Ovary (tissue), 9 donors: ENCODE measurements around the gene IQSEC3. TPM values are rescaled to one million over a fixed set of nuclear protein-coding genes. Genes with fewer than 3 reads are reported as not detected.

ENCODE experiments used
- DNase-seq, 5 donors: peaks; one replicate each; pipeline ENCODE4 v3.0.0-alpha.2; 2019 to 2020
- H3K27ac ChIP-seq, 2 donors: fragments of 200-600 bp; one replicate each; pipeline versions ENCODE4 v1.5.1 to v1.8.0; 2019 to 2022
- H3K27me3 ChIP-seq: fragments of 200-600 bp; one replicate; pipeline ENCODE4 v1.8.0; 2022
- H3K36me3 ChIP-seq: fragments of 200-600 bp; sonication (generic); one replicate; pipeline ENCODE4 v1.5.1; 2019
- H3K4me1 ChIP-seq: one replicate; pipeline ENCODE4 v1.8.1; 2013; ENCODE audit warnings: mild to moderate bottlenecking, moderate library complexity; ENCODE audit not compliant: insufficient read depth
- H3K4me3 ChIP-seq: fragments of 200-600 bp; sonication (generic); one replicate; pipeline ENCODE4 v1.5.1; 2017
- H3K9me3 ChIP-seq, 2 donors: fragments of 200-600 bp in 1 of 2; sonication (generic) in 1 of 2; one replicate each; pipeline versions ENCODE4 v1.5.1 to v1.8.1; 2013 to 2019; ENCODE audit warnings: mild to moderate bottlenecking in 1 of 2, moderate library complexity in 1 of 2
- EP300 ChIP-seq: sonication (generic); formaldehyde crosslinking; IDR thresholded peaks from one replicate; pipeline ENCODE4 v1.6.1; 2017; ENCODE audit warnings: antibody characterized with exemption
- POLR2A ChIP-seq: fragments of 450-650 bp; IDR thresholded peaks from one replicate; pipeline ENCODE4 v1.6.1; 2017; ENCODE audit warnings: antibody characterized with exemption, mild to moderate bottlenecking, moderate library complexity
- WGBS, 3 donors: extraction: QIAGEN DNeasy Blood & Tissue Kit in 1 of 3; methylation state at CpG; one replicate each; pipeline versions ENCODE4 v1.1.5 to v1.1.7; 2013 to 2017; 5-methylcytosine and 5-hydroxymethylcytosine counted together
- intact Hi-C, 4 donors: fragments of 100-400 bp; cut with DNase I; formaldehyde crosslinking; loops; one replicate each; pipeline versions ENCODE4 v1.11.0 to v1.15.1; 2022 to 2023
- polyA plus RNA-seq, 2 donors: library from polyadenylated mRNA; stranded (reverse); fragments of 200-250 nt in 1 of 2; fragments of 350-450 nt in 1 of 2; fragmentation: Illumina TruSeq in 1 of 2; extraction: RNeasy Lipid Tissue Mini Kit (QIAGEN cat#74804) in 1 of 2; gene quantifications; one replicate each; pipeline ENCODE4 v1.2.3, GENCODE V29; 2013 to 2014
- total RNA-seq, 7 donors: library from RNA; depleted of rRNA in 2 of 7; stranded (reverse); fragments of >200 nt in 2 of 7; fragmentation: NEBNext Ultra II Directional in 3 of 7; extraction: Animal tissue kit (Norgen Biotek cat#: 25700) in 3 of 7; gene quantifications; one replicate each; pipeline versions ENCODE4 v1.1.0 to v1.2.4, GENCODE V29; 2016 to 2023
- TF ChIP-seq, protein P1 (sequence below), 3 donors: fragments of 450-650 bp in 2 of 3; fragments of 200-600 bp in 1 of 3; IDR thresholded peaks; one replicate each; pipeline versions ENCODE4 v1.5.1 to v1.8.0; 2016 to 2022; ENCODE audit warnings: antibody characterized with exemption in 3 of 3, mild to moderate bottlenecking in 1 of 3
- donor health status: DM: no; HTN: no; CAD: no; lungs with moderate emphysema.
- donor health status: DM: no; HTN: no; CAD: no.
- donor health status: Bipolar disorder and iron deficiency.
- donor health status: DM: yes; HTN: yes; CAD: no.
- donor health status: DM: no; HTN: no; CAD: no.
- donor health status: DM: yes; HTN: yes; CAD: no.

Gene IQSEC3
- total and polyA plus RNA-seq, 9 donors: 0.88 to 10.0 (median 3.0) TPM

DNA sequence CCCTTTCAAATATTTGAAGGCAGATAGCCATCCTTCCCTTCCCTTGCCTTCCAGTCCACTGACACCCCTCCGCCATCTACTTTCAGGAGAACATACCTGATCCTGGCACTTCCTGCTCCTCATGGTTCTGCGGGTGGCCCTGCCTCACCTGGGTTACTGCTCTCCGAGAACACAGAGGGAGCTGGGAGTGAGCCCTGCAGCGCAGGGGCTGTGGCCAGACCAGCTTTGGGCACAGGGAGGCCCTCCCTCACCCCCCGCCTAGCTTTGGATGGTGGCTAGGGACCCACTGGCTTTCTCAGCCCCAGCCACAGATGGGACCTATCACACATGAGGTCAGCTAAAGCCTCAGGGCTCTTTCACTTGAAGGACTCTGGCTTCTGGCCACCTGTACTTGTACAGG lies 12.4 kb downstream of the IQSEC3 start:
- Histone ChIP-seq H3K36me3 (no peaks in the 10 kb centered on the region), H3K27me3 (no peaks in the 10 kb centered on the region), H3K27ac (no peak overlapping the region), H3K4me3 (no peak overlapping the region), H3K4me1 (no peaks in the 10 kb centered on the region), H3K9me3 (no peaks in the 10 kb centered on the region)
- DNase-seq: no peak
- intact Hi-C loops: no loop called here
- TF ChIP-seq POLR2A (no peak), EP300 (no peak)
- TF ChIP-seq, protein P1, sequence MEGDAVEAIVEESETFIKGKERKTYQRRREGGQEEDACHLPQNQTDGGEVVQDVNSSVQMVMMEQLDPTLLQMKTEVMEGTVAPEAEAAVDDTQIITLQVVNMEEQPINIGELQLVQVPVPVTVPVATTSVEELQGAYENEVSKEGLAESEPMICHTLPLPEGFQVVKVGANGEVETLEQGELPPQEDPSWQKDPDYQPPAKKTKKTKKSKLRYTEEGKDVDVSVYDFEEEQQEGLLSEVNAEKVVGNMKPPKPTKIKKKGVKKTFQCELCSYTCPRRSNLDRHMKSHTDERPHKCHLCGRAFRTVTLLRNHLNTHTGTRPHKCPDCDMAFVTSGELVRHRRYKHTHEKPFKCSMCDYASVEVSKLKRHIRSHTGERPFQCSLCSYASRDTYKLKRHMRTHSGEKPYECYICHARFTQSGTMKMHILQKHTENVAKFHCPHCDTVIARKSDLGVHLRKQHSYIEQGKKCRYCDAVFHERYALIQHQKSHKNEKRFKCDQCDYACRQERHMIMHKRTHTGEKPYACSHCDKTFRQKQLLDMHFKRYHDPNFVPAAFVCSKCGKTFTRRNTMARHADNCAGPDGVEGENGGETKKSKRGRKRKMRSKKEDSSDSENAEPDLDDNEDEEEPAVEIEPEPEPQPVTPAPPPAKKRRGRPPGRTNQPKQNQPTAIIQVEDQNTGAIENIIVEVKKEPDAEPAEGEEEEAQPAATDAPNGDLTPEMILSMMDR (IDR thresholded peaks at IDR 0.05): no peak
- 89 to 92% (median 91%) methylated on average over 5 of the region's 5 CpGs for WGBS, 3 donors

DNA sequence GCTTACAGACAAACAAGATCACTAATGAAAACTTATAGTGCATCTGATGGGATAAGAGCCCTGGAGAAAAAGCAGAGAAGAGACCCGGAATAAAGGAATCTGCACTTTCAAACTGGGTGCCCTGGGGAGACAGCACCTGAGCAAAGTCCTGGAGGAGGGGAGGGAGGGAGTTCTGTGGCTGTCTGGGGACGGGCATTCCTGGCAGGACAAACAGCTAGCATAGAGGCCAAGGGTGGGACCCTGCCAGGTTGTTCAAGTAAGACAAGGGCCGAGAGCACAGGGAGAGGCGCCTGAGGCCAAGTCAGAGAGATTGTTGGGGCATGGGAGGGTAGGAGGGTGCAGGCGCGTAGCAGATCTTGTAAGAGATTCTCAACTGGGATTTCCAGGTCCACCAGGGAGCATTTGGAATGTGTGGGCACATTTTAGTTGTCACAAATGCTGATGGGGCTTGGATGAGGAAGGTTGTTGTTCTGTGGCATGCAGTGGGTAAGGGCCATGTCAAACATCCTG lies 14.2 kb downstream of the IQSEC3 start:
- TF ChIP-seq EP300: no peak
- TF ChIP-seq, protein P1 (IDR thresholded peaks at IDR 0.05): no peak
- TF ChIP-seq POLR2A: no peak
- intact Hi-C loops: no loop called here
- no peak for DNase-seq
- H3K27ac ChIP-seq: no peak overlapping the region
- no peaks in the 10 kb centered on the region for H3K27me3 ChIP-seq
- WGBS, 3 donors: 68 to 82% (median 73%) methylated on average over 6 of the region's 6 CpGs
- no peaks in the 10 kb centered on the region for H3K4me1 ChIP-seq
- no peak overlapping the region for H3K4me3 ChIP-seq
- H3K9me3 ChIP-seq: no peaks in the 10 kb centered on the region
- no peaks in the 10 kb centered on the region for H3K36me3 ChIP-seq

DNA sequence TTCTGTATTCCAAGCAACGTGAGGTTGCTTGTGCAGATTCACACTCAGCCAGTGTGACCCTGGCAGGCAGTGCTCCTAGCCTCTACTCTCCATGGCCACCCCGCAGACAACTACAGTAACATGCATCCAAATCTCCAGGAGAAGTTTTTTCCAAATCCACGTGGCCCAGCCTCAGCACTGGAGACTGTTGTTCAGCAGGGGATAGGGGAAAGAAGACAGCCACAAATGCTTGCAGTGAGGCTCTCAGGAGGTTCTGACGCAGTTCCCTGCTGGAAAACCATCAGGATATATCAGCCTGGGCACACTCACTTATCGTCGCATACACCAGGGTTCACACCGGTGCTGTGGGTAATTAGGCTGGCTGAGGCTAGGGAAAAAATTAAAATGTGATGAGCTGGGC lies 16.2 kb downstream of the IQSEC3 start:
- Histone ChIP-seq H3K27me3 (no peaks in the 10 kb centered on the region), H3K9me3 (no peaks in the 10 kb centered on the region), H3K4me3 (no peak overlapping the region), H3K4me1 (no peaks in the 10 kb centered on the region), H3K27ac (no peak overlapping the region), H3K36me3 (no peaks in the 10 kb centered on the region)
- DNase-seq: no peak
- intact Hi-C loops: no loop called here
- TF ChIP-seq EP300 (no peak), POLR2A (no peak)
- TF ChIP-seq, protein P1 (IDR thresholded peaks at IDR 0.05): no peak
- WGBS, 3 donors: 72 to 84% (median 82%) methylated on average over 7 of the region's 7 CpGs

DNA sequence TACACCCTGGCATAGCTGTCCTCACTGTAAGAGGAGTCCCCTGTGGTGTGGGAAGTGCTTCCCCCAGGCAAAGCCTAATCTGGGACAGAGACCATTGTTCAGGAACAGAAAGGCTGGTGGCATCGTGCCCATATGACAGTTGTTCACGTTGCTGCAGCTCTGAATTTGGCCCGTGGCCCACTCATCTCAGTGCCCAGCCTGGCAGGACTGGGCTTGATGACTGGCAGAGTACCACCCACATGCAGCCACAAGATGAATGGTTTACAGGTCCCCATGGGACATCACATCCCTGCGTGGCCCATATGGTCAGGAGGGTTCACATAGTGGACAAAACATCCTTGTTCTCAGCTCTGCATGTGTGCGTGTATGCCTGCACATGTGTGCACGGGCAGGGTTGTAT lies 17.5 kb downstream of the IQSEC3 start:
- intact Hi-C loops: no loop called here
- H3K4me3 ChIP-seq: no peak overlapping the region
- no peaks in the 10 kb centered on the region for H3K27me3 ChIP-seq
- H3K27ac ChIP-seq: no peak overlapping the region
- TF ChIP-seq EP300 (no peak), POLR2A (no peak)
- TF ChIP-seq, protein P1 (IDR thresholded peaks at IDR 0.05): no peak
- no peaks in the 10 kb centered on the region for H3K36me3 ChIP-seq
- DNase-seq: no peak
- no peaks in the 10 kb centered on the region for H3K9me3 ChIP-seq
- WGBS, 3 donors: 61 to 63% (median 62%) methylated on average over 6 of the region's 6 CpGs
- H3K4me1 ChIP-seq: no peaks in the 10 kb centered on the region
